Pulmonary artery endothelial cell (primary cell): Measurements from ENCODE around the gene TNFSF10. TPM values are rescaled to one million over a fixed set of nuclear protein-coding genes. Genes with fewer than 3 reads are reported as not detected.

Experiments
- DNase-seq: peaks from one replicate; pipeline ENCODE4 v3.0.0-alpha.2; 2011; ENCODE audit warnings: low read depth, low spot score
- total RNA-seq: library from RNA; depleted of rRNA; stranded (reverse); fragments of >200 nt; gene quantifications from 2 replicates; pipeline ENCODE4 v1.2.3, GENCODE V29; 2014

Gene TNFSF10
- total RNA-seq, 1 donor from 2014 or later: 41.5 TPM

DNA sequence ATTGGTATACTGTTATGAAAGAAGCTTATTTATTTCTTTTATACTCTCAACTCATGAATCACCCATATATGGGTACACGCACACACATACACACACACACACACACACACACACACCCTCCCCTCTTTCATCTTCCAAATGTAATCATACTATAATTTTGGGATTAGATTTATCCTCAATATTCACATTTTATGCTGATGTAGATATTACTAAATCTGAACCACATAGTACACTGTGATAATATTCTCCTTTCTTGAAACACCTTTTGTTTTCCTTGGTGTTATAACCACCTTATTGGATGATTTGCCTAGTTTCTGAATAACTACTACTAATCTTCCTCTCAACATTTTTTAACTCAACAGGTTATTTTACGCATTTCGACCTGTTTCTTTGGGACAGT is 66.8 kb downstream of the TNFSF10 start:
- no peak for DNase-seq

Other genes with a start within 250 kb of the TNFSF10 start
- not detected in 2 replicates for gene GHSR, start 75.0 kb downstream of the TNFSF10 start, total RNA-seq
- 24.7 and 34.4 TPM in 2 replicates for gene NCEH1, start 187.6 kb upstream of the TNFSF10 start, total RNA-seq
- gene ECT2, start 227.3 kb upstream of the TNFSF10 start, total RNA-seq: 32.9 and 49.3 TPM in 2 replicates